Measurements from ENCODE around the gene UQCRQ.

The UQCRQ gene

GRCh38 chr5:132870801-132871200, 4.4 kb downstream of the UQCRQ start:
- DNase-seq (ENCODE audit: low read depth in 2 of 2, low spot score in 1 of 2), result no peak

GRCh38 chr5:132871459-132872284, 5.2 kb downstream of the UQCRQ start:
- no peak for DNase-seq (ENCODE audit: low read depth in 2 of 2, low spot score in 1 of 2)

- DNase-seq (ENCODE audit: low read depth in 2 of 2, low spot score in 1 of 2), result no peak
Measured at GRCh38 chr5:132872788-132873118, 6.3 kb downstream of the UQCRQ start.

GRCh38 chr5:132873119-132873929, 6.9 kb downstream of the UQCRQ start, which contains the start of gene LEAP2:
Gene LEAP2 (plus strand): TSS chr5:132873668. CDS start chr5:132873695, 27 bp downstream.
- DNase-seq (ENCODE audit: low read depth in 2 of 2, low spot score in 1 of 2), result no peak

- DNase-seq (ENCODE audit: low read depth in 2 of 2, low spot score in 1 of 2), result no peak
Measured at GRCh38 chr5:132873930-132874271, 7.5 kb downstream of the UQCRQ start.

- DNase-seq (ENCODE audit: low read depth in 2 of 2, low spot score in 1 of 2), result no peak
Measured at GRCh38 chr5:132876020-132876759, 9.7 kb downstream of the UQCRQ start.

GRCh38 chr5:132877466-132877865, 11.0 kb downstream of the UQCRQ start:
- DNase-seq (ENCODE audit: low read depth in 2 of 2, low spot score in 1 of 2), result no peak

- no peak for DNase-seq (ENCODE audit: low read depth in 2 of 2, low spot score in 1 of 2)
Measured at GRCh38 chr5:132877938-132878337, 11.5 kb downstream of the UQCRQ start.

- no peak for DNase-seq (ENCODE audit: low read depth in 2 of 2, low spot score in 1 of 2)
Measured at GRCh38 chr5:132883261-132883834, 16.9 kb downstream of the UQCRQ start.

GRCh38 chr5:132884548-132884947, 18.1 kb downstream of the UQCRQ start:
- DNase-seq (ENCODE audit: low read depth in 2 of 2, low spot score in 1 of 2), result no peak

GRCh38 chr5:132886064-132886823, 19.8 kb downstream of the UQCRQ start:
- no peak for DNase-seq (ENCODE audit: low read depth in 2 of 2, low spot score in 1 of 2)

GRCh38 chr5:132887283-132887682, 20.8 kb downstream of the UQCRQ start:
- no peak for DNase-seq (ENCODE audit: low read depth in 2 of 2, low spot score in 1 of 2)

- DNase-seq (ENCODE audit: low read depth in 2 of 2, low spot score in 1 of 2), result no peak
Measured at GRCh38 chr5:132889501-132889900, 23.1 kb downstream of the UQCRQ start.

GRCh38 chr5:132890817-132891216, 24.4 kb downstream of the UQCRQ start:
- no peak for DNase-seq (ENCODE audit: low read depth in 2 of 2, low spot score in 1 of 2)

GRCh38 chr5:132895719-132896305, 29.4 kb downstream of the UQCRQ start:
- DNase-seq (ENCODE audit: low read depth in 2 of 2, low spot score in 1 of 2), result no peak

GRCh38 chr5:132896685-132897084, 30.2 kb downstream of the UQCRQ start:
- no peak for DNase-seq (ENCODE audit: low read depth in 2 of 2, low spot score in 1 of 2)

- no peak for DNase-seq (ENCODE audit: low read depth in 2 of 2, low spot score in 1 of 2)
Measured at GRCh38 chr5:132898094-132898493, 31.7 kb downstream of the UQCRQ start.

GRCh38 chr5:132901036-132901435, 34.6 kb downstream of the UQCRQ start:
- DNase-seq (ENCODE audit: low read depth in 2 of 2, low spot score in 1 of 2), result no peak

- no peak for DNase-seq (ENCODE audit: low read depth in 2 of 2, low spot score in 1 of 2)
Measured at GRCh38 chr5:132901730-132902129, 35.3 kb downstream of the UQCRQ start.

GRCh38 chr5:132905938-132906337, 39.5 kb downstream of the UQCRQ start:
- no peak for DNase-seq (ENCODE audit: low read depth in 2 of 2, low spot score in 1 of 2)
